Uterus (tissue), 2 donors: ENCODE results near the gene NEGR1.

Experiments used
- POLR2A ChIP-seq, 2 donors: fragments of 450-650 bp; IDR thresholded peaks; one replicate each; pipeline ENCODE4 v1.6.1; 2016; ENCODE audit warnings: antibody characterized with exemption in 2 of 2, mild to moderate bottlenecking in 1 of 2, moderate library complexity in 1 of 2
- TF ChIP-seq, protein P1 (sequence below), 4 experiments: fragments of 200-600 bp in 2 of 4; fragments of 450-650 bp in 2 of 4; sonication (generic) in 2 of 4; IDR thresholded peaks; one replicate each; pipeline ENCODE4 v1.5.1; 2016 to 2019; ENCODE audit warnings: antibody characterized with exemption in 4 of 4, mild to moderate bottlenecking in 2 of 4, moderate library complexity in 1 of 4

DNA sequence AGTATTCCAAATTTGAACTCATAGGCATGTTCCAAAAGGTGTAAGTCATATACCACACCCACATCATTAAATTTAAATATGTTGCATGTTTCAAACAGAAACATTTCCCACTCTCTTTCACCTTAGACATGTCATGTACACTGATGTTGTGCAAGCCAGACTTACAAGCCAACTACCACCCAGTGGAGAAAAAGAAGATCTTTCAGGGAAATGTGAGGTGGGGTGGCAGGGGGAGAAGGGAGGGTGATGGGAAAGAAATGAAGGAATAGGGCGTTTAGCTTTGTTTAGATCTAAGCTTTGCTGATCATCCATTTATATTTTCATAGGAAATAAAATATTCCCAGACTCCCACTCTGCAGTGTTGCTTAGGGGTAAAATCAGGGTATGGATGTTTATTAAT, 1.6 kb downstream of the NEGR1 start:
- TF ChIP-seq, protein P1, sequence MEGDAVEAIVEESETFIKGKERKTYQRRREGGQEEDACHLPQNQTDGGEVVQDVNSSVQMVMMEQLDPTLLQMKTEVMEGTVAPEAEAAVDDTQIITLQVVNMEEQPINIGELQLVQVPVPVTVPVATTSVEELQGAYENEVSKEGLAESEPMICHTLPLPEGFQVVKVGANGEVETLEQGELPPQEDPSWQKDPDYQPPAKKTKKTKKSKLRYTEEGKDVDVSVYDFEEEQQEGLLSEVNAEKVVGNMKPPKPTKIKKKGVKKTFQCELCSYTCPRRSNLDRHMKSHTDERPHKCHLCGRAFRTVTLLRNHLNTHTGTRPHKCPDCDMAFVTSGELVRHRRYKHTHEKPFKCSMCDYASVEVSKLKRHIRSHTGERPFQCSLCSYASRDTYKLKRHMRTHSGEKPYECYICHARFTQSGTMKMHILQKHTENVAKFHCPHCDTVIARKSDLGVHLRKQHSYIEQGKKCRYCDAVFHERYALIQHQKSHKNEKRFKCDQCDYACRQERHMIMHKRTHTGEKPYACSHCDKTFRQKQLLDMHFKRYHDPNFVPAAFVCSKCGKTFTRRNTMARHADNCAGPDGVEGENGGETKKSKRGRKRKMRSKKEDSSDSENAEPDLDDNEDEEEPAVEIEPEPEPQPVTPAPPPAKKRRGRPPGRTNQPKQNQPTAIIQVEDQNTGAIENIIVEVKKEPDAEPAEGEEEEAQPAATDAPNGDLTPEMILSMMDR (IDR thresholded peaks at IDR 0.05): no peak
- no peak for TF ChIP-seq POLR2A (IDR thresholded peaks at IDR 0.05)
